Measurements from ENCODE around the gene UST. TPM values are rescaled to one million over a fixed set of nuclear protein-coding genes. Genes with fewer than 3 reads are reported as not detected.

UST gene
- total RNA-seq, 2 experiments from 2014 or later: 1.9 to 3.7 TPM

DNA sequence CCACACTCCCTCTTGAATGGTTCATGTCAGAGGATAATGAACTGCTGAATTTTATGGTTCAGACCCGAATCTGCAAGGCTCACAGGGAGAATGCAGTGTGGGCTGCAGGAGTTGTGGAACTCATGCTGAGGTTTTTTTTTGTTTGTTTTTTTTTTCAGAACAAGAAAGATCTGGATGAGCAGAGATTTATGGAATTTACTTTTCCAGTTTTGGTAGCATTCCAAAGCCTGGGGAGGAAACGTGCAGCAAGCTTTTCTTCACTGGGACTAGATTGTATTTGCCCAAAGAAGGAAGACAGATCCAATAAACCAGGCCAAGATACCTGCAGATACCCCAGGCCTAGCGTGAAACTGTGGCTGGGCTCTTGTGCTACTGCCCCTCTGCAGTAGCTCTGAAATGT, 346.8 kb downstream of the UST start:
- Histone ChIP-seq H3K4me3 (ENCODE audit: low read length) (no peak overlapping the region), H3K36me3 (ENCODE audit: insufficient read depth, low read length) (no peaks in the 10 kb centered on the region), H3K4me1 (ENCODE audit: insufficient read depth, low read length) (peaks cover 50% of the 10 kb centered on the region), H3K9me3 (ENCODE audit: control insufficient read depth in 1 of 2, insufficient read depth in 1 of 2, low read length in 2 of 2) (peaks cover 8 to 9% of the 10 kb centered on the region in 2 experiments), H3K27me3 (ENCODE audit: control insufficient read depth in 1 of 2, insufficient read depth in 2 of 2, low read length in 2 of 2) (no peaks in the 10 kb centered on the region), H3K27ac (ENCODE audit: low read depth in 1 of 2, low read length in 2 of 2) (peak overlapping the region in 1 of 2 donors; percentile 26)
- Mint-ChIP-seq H3K4me3 (no peak overlapping the region), H3K4me1 (ENCODE audit: low read depth) (peaks cover 35% of the 10 kb centered on the region), H3K27me3 (no peaks in the 10 kb centered on the region), H3K27ac (peak overlapping the region; percentile 69), H3K36me3 (ENCODE audit: low read depth) (peaks cover 11% of the 10 kb centered on the region), H3K9me3 (peaks cover 4% of the 10 kb centered on the region)
- CTCF ChIA-PET: no interaction called here
- intact Hi-C loops (cut with DNase I, micrococcal nuclease): no loop called here
- POLR2A ChIA-PET: interaction anchor here (1.5 kb wide), 1 partner anchor 13 kb away, joined by 4 read pairs; no protein-coding TSS in a partner anchor
- no peak for DNase-seq
- TF ChIP-seq, protein P1, sequence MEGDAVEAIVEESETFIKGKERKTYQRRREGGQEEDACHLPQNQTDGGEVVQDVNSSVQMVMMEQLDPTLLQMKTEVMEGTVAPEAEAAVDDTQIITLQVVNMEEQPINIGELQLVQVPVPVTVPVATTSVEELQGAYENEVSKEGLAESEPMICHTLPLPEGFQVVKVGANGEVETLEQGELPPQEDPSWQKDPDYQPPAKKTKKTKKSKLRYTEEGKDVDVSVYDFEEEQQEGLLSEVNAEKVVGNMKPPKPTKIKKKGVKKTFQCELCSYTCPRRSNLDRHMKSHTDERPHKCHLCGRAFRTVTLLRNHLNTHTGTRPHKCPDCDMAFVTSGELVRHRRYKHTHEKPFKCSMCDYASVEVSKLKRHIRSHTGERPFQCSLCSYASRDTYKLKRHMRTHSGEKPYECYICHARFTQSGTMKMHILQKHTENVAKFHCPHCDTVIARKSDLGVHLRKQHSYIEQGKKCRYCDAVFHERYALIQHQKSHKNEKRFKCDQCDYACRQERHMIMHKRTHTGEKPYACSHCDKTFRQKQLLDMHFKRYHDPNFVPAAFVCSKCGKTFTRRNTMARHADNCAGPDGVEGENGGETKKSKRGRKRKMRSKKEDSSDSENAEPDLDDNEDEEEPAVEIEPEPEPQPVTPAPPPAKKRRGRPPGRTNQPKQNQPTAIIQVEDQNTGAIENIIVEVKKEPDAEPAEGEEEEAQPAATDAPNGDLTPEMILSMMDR (IDR thresholded peaks at IDR 0.05): no peak
- ATAC-seq (ENCODE audit: poor library complexity): no peak

DNA sequence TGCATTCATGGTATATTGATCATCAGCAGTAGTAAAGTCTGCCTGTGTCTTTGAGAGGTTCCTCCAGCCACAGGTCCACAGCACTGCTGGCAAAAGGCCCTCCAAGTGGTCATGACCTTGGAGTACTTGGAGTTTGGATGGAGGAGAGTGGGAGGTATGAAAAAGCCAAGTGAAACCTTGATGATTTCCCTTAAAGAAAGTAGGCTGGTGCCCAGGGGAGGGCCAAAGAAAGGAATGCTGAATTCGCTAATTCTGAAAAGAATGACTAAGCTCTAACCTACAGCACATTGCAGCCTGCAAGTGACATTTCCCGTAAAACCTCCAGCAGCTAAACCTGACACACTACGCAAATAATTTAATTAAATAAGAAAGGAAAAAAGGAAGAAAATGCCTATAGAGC, 347.3 kb downstream of the UST start:
- H3K4me3 ChIP-seq (ENCODE audit: low read length): no peak overlapping the region

DNA sequence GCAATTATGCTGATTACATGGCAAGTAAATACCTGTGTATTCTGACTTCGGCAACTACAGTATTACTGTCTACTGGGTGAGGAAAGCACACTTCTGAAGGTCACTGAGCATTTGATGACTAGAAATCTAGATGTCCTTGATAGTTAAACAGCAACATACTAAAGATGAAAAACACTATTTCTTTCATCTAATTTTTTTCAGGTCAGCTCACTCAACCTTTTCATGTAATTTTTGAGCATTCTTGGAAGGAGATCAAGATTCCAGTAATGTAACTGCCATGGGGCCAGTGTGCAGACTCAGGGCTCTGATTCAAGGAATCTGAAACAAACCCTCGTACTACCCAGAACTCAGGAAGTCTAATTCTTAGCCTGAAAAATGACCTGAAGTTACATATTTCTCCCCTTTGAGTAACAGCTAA, 348.1 kb downstream of the UST start:
- no peaks in the 10 kb centered on the region for H3K27me3 ChIP-seq (ENCODE audit: control insufficient read depth in 1 of 2, insufficient read depth in 2 of 2, low read length in 2 of 2)
- peaks cover 35% of the 10 kb centered on the region for H3K4me1 Mint-ChIP-seq (ENCODE audit: low read depth)
- ATAC-seq (ENCODE audit: poor library complexity): peak; percentile 26
- H3K27ac Mint-ChIP-seq: peak overlapping the region; percentile 69
- peaks cover 50% of the 10 kb centered on the region for H3K4me1 ChIP-seq (ENCODE audit: insufficient read depth, low read length)
- no peaks in the 10 kb centered on the region for H3K27me3 Mint-ChIP-seq
- TF ChIP-seq, protein P1 (IDR thresholded peaks at IDR 0.05): no peak
- H3K9me3 ChIP-seq (ENCODE audit: control insufficient read depth in 1 of 2, insufficient read depth in 1 of 2, low read length in 2 of 2): peaks cover 9 to 20% of the 10 kb centered on the region in 2 experiments
- CTCF ChIA-PET: interaction anchor here (0.6 to 1.2 kb wide), 5 partner anchors 9 to 300 kb away, joined by 3 to 4 read pairs (median 3); no protein-coding TSS in a partner anchor
- peak overlapping the region; percentile 61 for H3K4me3 Mint-ChIP-seq
- H3K27ac ChIP-seq (ENCODE audit: low read depth in 1 of 2, low read length in 2 of 2): peak overlapping the region in 1 of 2 donors; percentile 26
- peaks cover 6% of the 10 kb centered on the region for H3K9me3 Mint-ChIP-seq
- DNase-seq: peak in 1 of 14 experiments; percentile 60
- H3K36me3 ChIP-seq (ENCODE audit: insufficient read depth, low read length): no peaks in the 10 kb centered on the region
- POLR2A ChIA-PET: interaction anchor here (0.9 to 1.5 kb wide), 4 partner anchors 14 to 358 kb away, joined by 3 to 4 read pairs (median 4); no protein-coding TSS in a partner anchor
- intact Hi-C loops (cut with DNase I, micrococcal nuclease): no loop called here
- peak overlapping the region; percentile 34 for H3K4me3 ChIP-seq (ENCODE audit: low read length)
- peaks cover 15% of the 10 kb centered on the region for H3K36me3 Mint-ChIP-seq (ENCODE audit: low read depth)

More for the DNA sequence above, 347.3 kb downstream of the UST start:
- ChIA-PET CTCF (interaction anchor here (1.2 kb wide), 1 partner anchor 9 kb away, joined by 4 read pairs; no protein-coding TSS in a partner anchor), POLR2A (interaction anchor here (0.7 to 1.5 kb wide), 6 partner anchors 10 to 359 kb away, joined by 3 to 6 read pairs (median 4); no protein-coding TSS in a partner anchor)
- peaks cover 15% of the 10 kb centered on the region for H3K36me3 Mint-ChIP-seq (ENCODE audit: low read depth)
- peaks cover 6% of the 10 kb centered on the region for H3K9me3 Mint-ChIP-seq
- H3K27me3 Mint-ChIP-seq: no peaks in the 10 kb centered on the region
- Histone ChIP-seq H3K4me1 (ENCODE audit: insufficient read depth, low read length) (peaks cover 50% of the 10 kb centered on the region), H3K27me3 (ENCODE audit: control insufficient read depth in 1 of 2, insufficient read depth in 2 of 2, low read length in 2 of 2) (no peaks in the 10 kb centered on the region), H3K9me3 (ENCODE audit: control insufficient read depth in 1 of 2, insufficient read depth in 1 of 2, low read length in 2 of 2) (peaks cover 9 to 13% of the 10 kb centered on the region in 2 experiments), H3K36me3 (ENCODE audit: insufficient read depth, low read length) (no peaks in the 10 kb centered on the region), H3K27ac (ENCODE audit: low read depth in 1 of 2, low read length in 2 of 2) (peak overlapping the region in 1 of 2 donors; percentile 26)
- H3K4me3 Mint-ChIP-seq: peak overlapping the region; percentile 61
- peak in 2 of 14 experiments; percentile 29 to 35 for DNase-seq
- TF ChIP-seq, protein P1 (IDR thresholded peaks at IDR 0.05): no peak
- peaks cover 35% of the 10 kb centered on the region for H3K4me1 Mint-ChIP-seq (ENCODE audit: low read depth)
- ATAC-seq (ENCODE audit: poor library complexity): no peak
- peak overlapping the region; percentile 69 for H3K27ac Mint-ChIP-seq
- intact Hi-C loops (cut with DNase I, micrococcal nuclease): no loop called here

Data from CD4-positive, alpha-beta T cell (primary cell).